ENCODE results near the gene LALBA. TPM values are rescaled to one million over a fixed set of nuclear protein-coding genes. Genes with fewer than 3 reads are reported as not detected.

The LALBA gene
- total RNA-seq, 1 experiment from 2014 or later, result not detected

DNA sequence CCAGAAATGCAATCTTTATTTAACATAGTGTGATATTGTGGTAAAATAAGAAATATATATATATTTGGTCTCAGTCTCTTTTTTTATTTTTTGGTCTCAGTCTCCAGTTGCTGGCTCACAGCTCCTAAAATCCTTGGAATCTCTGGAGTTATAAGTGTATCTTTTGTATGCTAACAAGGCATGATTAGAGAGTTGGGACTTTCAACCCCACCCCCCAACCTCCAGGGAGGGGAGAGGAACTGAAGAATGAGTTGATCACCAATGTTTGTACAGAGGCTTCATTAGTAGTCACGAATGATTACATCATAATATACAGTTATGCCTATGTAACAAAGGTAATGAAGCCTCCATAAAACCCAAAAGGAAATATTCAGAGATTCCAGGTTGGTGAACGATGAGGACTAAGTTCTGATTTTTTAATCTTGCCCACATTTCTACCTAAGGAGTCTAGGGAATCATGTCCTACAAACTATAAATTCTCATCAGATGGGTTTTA lies 22.8 kb upstream of the LALBA start:
- ChIA-PET POLR2A (interaction anchor here (1.2 kb wide), 1 partner anchor 11 kb away, joined by 3 read pairs; no protein-coding TSS in a partner anchor), CTCF (interaction anchor here (0.6 to 1.2 kb wide), 4 partner anchors 25 to 646 kb away, joined by 3 to 6 read pairs (median 3); no protein-coding TSS in a partner anchor)
- BruUV-seq (replicated peaks), result no TSS peak
- H3K36me3 Mint-ChIP-seq (ENCODE audit: insufficient read depth, unreplicated experiment), result no peaks in the 10 kb centered on the region
- no peaks in the 10 kb centered on the region for H3K4me1 Mint-ChIP-seq (ENCODE audit: insufficient read depth, unreplicated experiment)
- no peak overlapping the region for H3K4me3 Mint-ChIP-seq (ENCODE audit: unreplicated experiment)
- H3K27me3 Mint-ChIP-seq (ENCODE audit: insufficient read depth, unreplicated experiment), result peaks cover 49% of the 10 kb centered on the region
- intact Hi-C loops (cut with micrococcal nuclease), result no loop called here
- DNase-seq (ENCODE audit: unreplicated experiment), result no peak
- TF ChIP-seq, protein P1, sequence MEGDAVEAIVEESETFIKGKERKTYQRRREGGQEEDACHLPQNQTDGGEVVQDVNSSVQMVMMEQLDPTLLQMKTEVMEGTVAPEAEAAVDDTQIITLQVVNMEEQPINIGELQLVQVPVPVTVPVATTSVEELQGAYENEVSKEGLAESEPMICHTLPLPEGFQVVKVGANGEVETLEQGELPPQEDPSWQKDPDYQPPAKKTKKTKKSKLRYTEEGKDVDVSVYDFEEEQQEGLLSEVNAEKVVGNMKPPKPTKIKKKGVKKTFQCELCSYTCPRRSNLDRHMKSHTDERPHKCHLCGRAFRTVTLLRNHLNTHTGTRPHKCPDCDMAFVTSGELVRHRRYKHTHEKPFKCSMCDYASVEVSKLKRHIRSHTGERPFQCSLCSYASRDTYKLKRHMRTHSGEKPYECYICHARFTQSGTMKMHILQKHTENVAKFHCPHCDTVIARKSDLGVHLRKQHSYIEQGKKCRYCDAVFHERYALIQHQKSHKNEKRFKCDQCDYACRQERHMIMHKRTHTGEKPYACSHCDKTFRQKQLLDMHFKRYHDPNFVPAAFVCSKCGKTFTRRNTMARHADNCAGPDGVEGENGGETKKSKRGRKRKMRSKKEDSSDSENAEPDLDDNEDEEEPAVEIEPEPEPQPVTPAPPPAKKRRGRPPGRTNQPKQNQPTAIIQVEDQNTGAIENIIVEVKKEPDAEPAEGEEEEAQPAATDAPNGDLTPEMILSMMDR (IDR thresholded peaks at IDR 0.05; ENCODE audit: unreplicated experiment), result no peak
- no peak overlapping the region for H3K27ac Mint-ChIP-seq (ENCODE audit: low read depth, unreplicated experiment)
- H3K9me3 Mint-ChIP-seq (ENCODE audit: unreplicated experiment), result no peaks in the 10 kb centered on the region

- DNase-seq (ENCODE audit: unreplicated experiment), result no peak
- H3K27me3 Mint-ChIP-seq (ENCODE audit: insufficient read depth, unreplicated experiment), result peaks cover 33% of the 10 kb centered on the region
- ChIA-PET CTCF (interaction anchor here (2.3 kb wide), 1 partner anchor 31 kb away, joined by 8 read pairs; no protein-coding TSS in a partner anchor), POLR2A (interaction anchor here (1.4 kb wide), 1 partner anchor 15 kb away, joined by 3 read pairs; no protein-coding TSS in a partner anchor)
- TF ChIP-seq, protein P1 (IDR thresholded peaks at IDR 0.05; ENCODE audit: unreplicated experiment), result no peak
- H3K9me3 Mint-ChIP-seq (ENCODE audit: unreplicated experiment), result no peaks in the 10 kb centered on the region
- H3K4me3 Mint-ChIP-seq (ENCODE audit: unreplicated experiment), result no peak overlapping the region
- no peaks in the 10 kb centered on the region for H3K4me1 Mint-ChIP-seq (ENCODE audit: insufficient read depth, unreplicated experiment)
- H3K27ac Mint-ChIP-seq (ENCODE audit: low read depth, unreplicated experiment), result no peak overlapping the region
- no peaks in the 10 kb centered on the region for H3K36me3 Mint-ChIP-seq (ENCODE audit: insufficient read depth, unreplicated experiment)
- intact Hi-C loops (cut with micrococcal nuclease), result no loop called here
- BruUV-seq (replicated peaks), result no TSS peak
Measured at GRCh38 chr12:48586361-48586760, 16.5 kb upstream of the LALBA start.

DNA sequence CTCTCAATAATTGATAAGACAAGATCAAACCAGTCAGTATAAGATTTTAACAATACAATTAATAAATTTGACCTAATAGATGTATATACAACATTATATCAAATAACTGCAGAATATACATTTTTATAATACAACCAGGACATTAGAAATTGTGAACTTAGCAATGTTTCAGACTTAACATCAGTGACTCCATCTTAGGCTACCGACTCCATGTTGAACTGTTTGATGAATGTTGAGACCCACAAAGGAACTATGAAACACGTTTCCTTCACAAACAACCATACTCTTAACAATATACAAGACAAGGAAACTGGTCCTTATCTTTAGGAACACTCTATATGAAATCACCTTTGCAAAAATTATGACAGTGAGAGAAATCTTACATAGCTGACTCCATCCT lies 13.9 kb upstream of the LALBA start:
- Mint-ChIP-seq H3K36me3 (ENCODE audit: insufficient read depth, unreplicated experiment) (peaks cover 6% of the 10 kb centered on the region), H3K9me3 (ENCODE audit: unreplicated experiment) (no peaks in the 10 kb centered on the region), H3K4me1 (ENCODE audit: insufficient read depth, unreplicated experiment) (no peaks in the 10 kb centered on the region), H3K27me3 (ENCODE audit: insufficient read depth, unreplicated experiment) (peaks cover 17% of the 10 kb centered on the region), H3K27ac (ENCODE audit: low read depth, unreplicated experiment) (no peak overlapping the region), H3K4me3 (ENCODE audit: unreplicated experiment) (no peak overlapping the region)
- intact Hi-C loops (cut with micrococcal nuclease), result no loop called here
- TF ChIP-seq, protein P1 (IDR thresholded peaks at IDR 0.05; ENCODE audit: unreplicated experiment), result no peak
- BruUV-seq (replicated peaks), result no TSS peak
- POLR2A ChIA-PET, result no interaction called here
- DNase-seq (ENCODE audit: unreplicated experiment), result no peak
- CTCF ChIA-PET, result interaction anchor here (0.9 kb wide), 1 partner anchor 40 kb away, joined by 3 read pairs; no protein-coding TSS in a partner anchor

DNA sequence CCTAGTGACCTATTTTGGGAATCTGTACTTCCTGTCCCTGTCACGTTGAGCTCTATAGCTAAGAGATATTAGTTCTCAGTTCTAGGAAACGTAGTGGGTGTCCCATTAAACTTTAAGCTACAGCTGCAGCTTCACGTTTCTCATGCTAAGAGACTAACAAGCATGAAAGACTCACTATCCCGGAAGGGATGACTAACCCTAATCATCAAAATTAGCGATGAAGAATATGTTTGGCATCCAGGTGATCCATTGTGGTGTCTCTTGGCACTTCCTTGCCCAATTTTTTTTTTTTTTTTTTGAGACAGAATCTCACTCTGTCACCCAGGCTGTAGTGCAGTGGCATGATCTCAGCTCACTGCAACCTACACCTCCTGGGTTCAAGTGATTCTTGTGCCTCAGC lies 11.0 kb upstream of the LALBA start:
- TF ChIP-seq, protein P1 (IDR thresholded peaks at IDR 0.05; ENCODE audit: unreplicated experiment), result no peak
- CTCF ChIA-PET, result interaction anchor here (0.8 kb wide), 2 partner anchors 25 to 135 kb away, joined by 3 to 4 read pairs; no protein-coding TSS in a partner anchor
- intact Hi-C loops (cut with micrococcal nuclease), result no loop called here
- POLR2A ChIA-PET, result interaction anchor here (1.0 to 1.5 kb wide), 2 partner anchors 10 to 26 kb away, joined by 5 to 6 read pairs; no protein-coding TSS in a partner anchor
- Mint-ChIP-seq H3K4me1 (ENCODE audit: insufficient read depth, unreplicated experiment) (no peaks in the 10 kb centered on the region), H3K27ac (ENCODE audit: low read depth, unreplicated experiment) (no peak overlapping the region), H3K4me3 (ENCODE audit: unreplicated experiment) (no peak overlapping the region), H3K27me3 (ENCODE audit: insufficient read depth, unreplicated experiment) (no peaks in the 10 kb centered on the region), H3K9me3 (ENCODE audit: unreplicated experiment) (no peaks in the 10 kb centered on the region), H3K36me3 (ENCODE audit: insufficient read depth, unreplicated experiment) (peaks cover 6% of the 10 kb centered on the region)
- BruUV-seq (replicated peaks), result no TSS peak
- DNase-seq (ENCODE audit: unreplicated experiment), result peak; percentile 27
